ENCODE results near the gene DOCK7.

- TF ChIP-seq POLR2A (IDR thresholded peaks at IDR 0.05), result no peak
- no peak for TF ChIP-seq CTCF (IDR thresholded peaks at IDR 0.05)
Measured at GRCh38 chr1:62593825-62594394, 94.3 kb downstream of the DOCK7 start.

All from suprapubic skin (tissue), 3 donors.